ENCODE measurements around the gene BATF2.

BATF2 gene

DNA sequence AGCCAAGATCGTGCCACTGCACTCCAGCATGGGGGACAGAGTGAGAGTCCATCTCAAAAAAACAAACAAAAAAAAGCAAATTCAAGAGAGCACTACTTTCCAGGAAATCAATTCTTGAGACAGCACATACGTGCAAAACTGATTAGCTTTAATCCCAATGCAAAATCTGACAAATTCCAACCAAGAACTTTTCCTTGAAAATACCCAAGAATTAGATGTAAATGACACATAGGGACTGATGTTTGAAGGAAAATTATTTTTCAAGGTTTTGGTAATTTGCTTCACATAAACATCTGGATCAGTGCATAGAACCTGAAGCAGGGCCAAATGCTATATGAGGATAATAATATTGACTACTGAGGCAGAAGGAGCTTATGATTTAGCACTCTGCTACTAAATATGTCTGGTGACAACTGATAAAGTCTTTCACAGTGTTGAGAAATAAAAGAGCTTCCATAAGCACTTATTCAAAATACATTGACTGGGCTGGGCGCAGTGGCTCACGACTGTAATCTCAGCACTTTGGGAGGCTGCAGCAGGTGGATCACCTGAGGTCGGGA lies 33.6 kb downstream of the BATF2 start:
- DNase-seq: no peak

DNA sequence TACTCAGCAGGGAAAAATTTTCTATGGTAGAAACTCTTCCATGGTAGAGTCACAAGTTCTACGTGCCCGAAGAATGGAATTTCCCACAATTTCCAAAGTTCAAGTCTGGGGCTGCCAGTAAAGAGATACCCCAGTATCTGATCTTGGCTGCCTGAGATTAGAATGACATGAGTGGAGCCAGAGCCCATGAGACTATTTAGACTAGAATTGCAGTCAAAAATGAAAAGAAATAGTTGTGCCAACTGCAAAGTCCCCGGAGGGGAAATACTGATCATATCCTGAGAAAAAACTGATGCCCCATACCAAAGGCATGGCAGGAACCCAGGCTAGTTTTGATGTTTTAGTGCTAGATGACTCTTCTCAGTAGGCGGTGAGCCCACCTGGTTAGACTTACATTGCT lies 36.1 kb downstream of the BATF2 start:
- no peak for DNase-seq

DNA sequence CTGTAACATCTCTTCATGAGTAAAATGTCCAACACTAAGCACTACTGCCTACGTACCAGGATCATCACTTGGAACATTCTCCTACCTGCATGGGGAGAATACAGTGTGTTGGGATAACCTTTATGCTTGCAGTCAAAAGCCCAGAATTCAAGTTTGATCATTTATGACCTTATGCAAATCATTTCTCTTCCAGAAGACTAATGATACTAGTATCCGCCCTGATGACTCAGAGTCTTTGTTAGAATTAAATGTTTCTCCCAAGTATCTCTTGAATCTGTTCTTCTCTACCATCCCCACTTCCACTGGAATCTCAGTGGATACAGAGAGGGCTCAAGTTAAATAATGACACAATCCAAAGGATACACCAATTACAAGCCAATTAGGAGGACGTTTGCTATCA lies 37.3 kb downstream of the BATF2 start:
- DNase-seq: no peak

DNA sequence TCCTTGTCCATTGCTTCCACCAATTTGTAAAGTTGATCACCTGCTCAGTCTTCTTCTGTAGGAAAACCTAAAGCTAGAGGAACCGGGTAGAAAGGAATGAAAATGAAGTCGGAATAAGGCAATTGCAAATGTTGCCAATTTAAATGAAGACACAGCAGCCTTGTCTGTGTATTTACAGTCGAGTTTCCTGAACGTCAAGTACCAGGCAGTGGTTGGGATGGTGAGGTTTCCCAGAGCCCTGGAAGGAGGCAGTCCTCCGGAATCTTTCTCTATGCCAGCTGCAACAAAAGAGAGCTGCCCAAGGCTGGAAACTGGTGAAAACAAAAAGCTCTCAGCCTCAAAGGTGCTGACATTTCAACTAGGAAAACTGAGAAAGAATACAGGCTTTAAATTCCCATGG lies 42.6 kb downstream of the BATF2 start:
- no peak for DNase-seq

DNA sequence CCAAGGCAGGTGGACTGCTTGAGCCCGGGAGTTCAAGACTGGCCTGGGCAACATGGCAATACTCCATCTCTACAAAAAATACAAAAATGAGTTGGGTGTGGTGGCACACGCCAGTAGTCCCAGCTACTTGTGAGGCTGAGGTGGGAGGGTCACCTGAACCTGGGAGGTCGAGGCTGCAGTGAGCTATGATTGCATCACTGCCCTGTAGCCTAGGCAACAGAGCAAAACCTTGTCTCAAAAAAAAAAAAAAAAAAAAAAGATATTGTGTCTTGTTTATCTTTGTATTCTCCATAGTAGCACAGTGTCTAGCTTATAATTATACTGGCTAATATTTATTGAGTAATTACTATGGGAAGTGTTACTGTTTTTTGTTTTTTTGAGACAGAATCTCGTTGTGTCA lies 45.2 kb downstream of the BATF2 start:
- DNase-seq: no peak

DNA sequence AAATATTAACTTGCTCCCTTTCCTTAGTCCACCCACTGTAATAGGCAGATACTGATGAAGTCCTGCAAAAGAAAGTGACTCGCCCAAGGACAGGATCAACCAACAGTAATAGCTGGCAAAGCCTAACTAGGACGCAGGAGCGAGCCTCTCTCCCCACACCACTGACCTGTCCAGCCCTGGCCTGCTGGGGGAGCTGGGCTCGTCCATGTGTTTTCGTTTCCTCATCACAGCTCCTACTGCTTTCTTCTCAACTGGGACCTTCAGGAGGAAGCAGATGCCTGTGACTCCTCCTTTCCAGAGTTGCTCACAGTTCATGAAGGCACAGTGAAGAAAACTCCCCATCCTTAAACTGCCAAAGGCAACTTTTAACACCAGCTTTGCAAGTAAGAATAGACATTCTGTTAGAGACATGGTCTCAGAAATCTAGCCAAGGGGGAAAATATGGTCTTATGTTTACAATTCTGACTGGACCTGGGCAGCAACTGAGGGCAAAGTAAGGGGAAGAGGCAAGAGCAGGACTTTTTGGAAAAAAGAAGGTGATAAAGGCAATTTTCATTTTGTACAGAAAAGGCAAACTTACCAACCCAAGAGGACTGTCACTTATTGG lies 49.5 kb downstream of the BATF2 start:
- DNase-seq: no peak

Data from T-helper 2 cell (primary cell).